CD4-positive, alpha-beta memory T cell (primary cell): ENCODE results near the gene COPS8. TPM values are rescaled to one million over a fixed set of nuclear protein-coding genes. Genes with fewer than 3 reads are reported as not detected.

ENCODE experiments used
- CTCF ChIA-PET: fragments of 350-600 bp; sonication (Branson Sonifier 250); formaldehyde crosslinking; loops from one replicate; lab custom pipeline; 2021; ENCODE audit warnings: inconsistent platforms; ENCODE audit not compliant: partially characterized antibody; lab: Charles Lee
- POLR2A ChIA-PET: fragments of 350-600 bp; sonication (Branson Sonifier 250); formaldehyde crosslinking; loops from one replicate; lab custom pipeline; 2021; ENCODE audit not compliant: partially characterized antibody; lab: Charles Lee
- DNase-seq, 5 donors: peaks; one replicate each; pipeline versions ENCODE4 v3.0.0 to v3.0.0-alpha.2; 2020 to 2022; ENCODE audit warnings: mixed read lengths in 1 of 5
- H3K27ac ChIP-seq: one replicate; pipeline ENCODE4 v1.7.0; 2013; ENCODE audit warnings: low read depth, low read length
- H3K27me3 ChIP-seq: 2 replicates; pipeline ENCODE4 v1.7.0; 2013; ENCODE audit warnings: mild to moderate bottlenecking, low read length, moderate library complexity; ENCODE audit not compliant: insufficient read depth
- H3K36me3 ChIP-seq: 2 replicates; pipeline ENCODE4 v1.7.0; 2013; ENCODE audit warnings: mild to moderate bottlenecking, low read length, moderate library complexity; ENCODE audit not compliant: insufficient read depth
- H3K4me1 ChIP-seq: 2 replicates; pipeline ENCODE4 v1.7.0; 2013; ENCODE audit warnings: mild to moderate bottlenecking, low read length, moderate library complexity; ENCODE audit not compliant: insufficient read depth
- H3K4me3 ChIP-seq, 2 donors: one replicate each; pipeline ENCODE4 v1.7.0; 2013; ENCODE audit warnings: low read length in 2 of 2, mild to moderate bottlenecking in 1 of 2
- H3K9me3 ChIP-seq, 2 donors: one replicate each; pipeline ENCODE4 v1.7.0; 2013; ENCODE audit warnings: low read length in 2 of 2, control low read depth in 1 of 2; ENCODE audit not compliant: control insufficient read depth in 1 of 2
- H3K27ac Mint-ChIP-seq, 7 donors: one replicate each; pipeline ENCODE4 v1.8.0; 2020 to 2021; ENCODE audit warnings: mixed read lengths in 7 of 7, mild to moderate bottlenecking in 6 of 7, inconsistent platforms in 3 of 7, moderate library complexity in 3 of 7
- H3K27me3 Mint-ChIP-seq, 2 donors: one replicate each; pipeline ENCODE4 v1.8.0; 2020 to 2021; ENCODE audit warnings: mixed read lengths in 2 of 2
- H3K36me3 Mint-ChIP-seq, 2 donors: one replicate each; pipeline ENCODE4 v1.8.0; 2020 to 2021; ENCODE audit warnings: mixed read lengths in 2 of 2, inconsistent platforms in 1 of 2, mild to moderate bottlenecking in 1 of 2
- H3K4me1 Mint-ChIP-seq, 4 donors: one replicate each; pipeline ENCODE4 v1.8.0; 2020 to 2021; ENCODE audit warnings: mixed read lengths in 4 of 4, mild to moderate bottlenecking in 1 of 4
- H3K4me3 Mint-ChIP-seq, 8 donors: one replicate each; pipeline ENCODE4 v1.8.0; 2020 to 2021; ENCODE audit warnings: mixed read lengths in 8 of 8, mild to moderate bottlenecking in 7 of 8, moderate library complexity in 6 of 8, inconsistent platforms in 3 of 8
- H3K9me3 Mint-ChIP-seq, 8 donors: one replicate each; pipeline ENCODE4 v1.8.0; 2020 to 2021; ENCODE audit warnings: mixed read lengths in 8 of 8, mild to moderate bottlenecking in 5 of 8, inconsistent platforms in 3 of 8, moderate library complexity in 1 of 8
- intact Hi-C: fragments of 100-400 bp; cut with micrococcal nuclease; formaldehyde crosslinking; loops from one replicate; pipeline ENCODE4 v1.15.1; 2023
- polyA plus RNA-seq, 2 donors: library from polyadenylated mRNA; unstranded; fragments of 300-500 nt; fragmentation: Illumina TruSeq; gene quantifications; one replicate each; pipeline ENCODE4 v1.2.3, GENCODE V29; 2021
- total RNA-seq, 2 experiments: library from RNA; stranded (reverse); gene quantifications; one replicate each; pipeline ENCODE4 v1.2.3, GENCODE V29; 2021

The COPS8 gene
- total and polyA plus RNA-seq, 4 experiments from 2014 or later: 33.4 to 105 (median 52.8) TPM

DNA sequence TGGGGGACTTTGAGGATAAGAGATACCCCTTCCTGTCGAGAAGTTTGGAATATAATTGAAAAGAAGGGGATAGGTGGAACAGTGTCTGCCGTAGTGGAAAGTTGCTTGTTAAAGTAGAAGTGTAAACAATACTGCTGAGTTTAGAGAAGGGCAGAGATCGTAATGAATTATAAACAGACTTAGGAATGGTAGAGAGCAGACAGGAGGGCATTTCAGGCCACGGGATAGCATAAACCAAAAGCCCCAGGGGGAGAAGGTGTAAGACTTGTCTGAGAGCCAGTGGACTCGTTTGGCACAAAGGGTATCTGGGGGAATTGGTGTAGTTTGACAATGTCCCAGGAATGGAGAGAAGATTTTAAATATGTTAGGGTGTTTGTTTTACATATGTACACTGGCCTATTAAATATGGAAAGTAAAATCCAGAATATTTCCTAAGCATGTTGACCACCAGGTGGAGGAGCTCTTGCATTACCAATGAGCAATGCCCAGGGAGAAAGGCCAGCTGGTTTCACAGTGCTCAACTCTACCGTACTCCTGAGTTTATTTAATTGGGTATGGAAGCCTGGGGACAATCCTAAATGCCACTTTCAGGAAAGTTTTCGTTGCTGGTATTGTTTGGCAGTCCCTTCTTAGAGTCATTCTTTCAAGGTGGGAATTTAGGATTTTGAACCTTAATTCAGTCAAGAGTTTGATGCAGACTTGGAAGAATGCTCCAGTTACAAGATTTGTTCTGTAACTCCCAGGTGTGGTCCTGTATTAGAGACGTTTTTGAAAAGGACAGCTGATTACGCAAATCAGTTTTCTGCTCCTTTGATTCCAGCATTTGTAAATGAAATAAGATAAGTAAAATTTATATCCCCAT lies 7.5 kb downstream of the COPS8 start:
- peak overlapping the region in 1 of 7 donors; percentile 18 for H3K27ac Mint-ChIP-seq
- H3K9me3 ChIP-seq: no peaks in the 10 kb centered on the region
- no peak for DNase-seq
- intact Hi-C loops: no loop called here
- H3K36me3 ChIP-seq: peaks cover 75% of the 10 kb centered on the region
- H3K4me3 Mint-ChIP-seq: no peak overlapping the region
- no peak overlapping the region for H3K4me3 ChIP-seq
- POLR2A ChIA-PET: no interaction called here
- CTCF ChIA-PET: no interaction called here
- H3K4me1 Mint-ChIP-seq: peaks cover 3 to 18% (median 10%) of the 10 kb centered on the region in 4 donors
- peaks cover 44 to 83% of the 10 kb centered on the region in 2 donors for H3K36me3 Mint-ChIP-seq
- H3K27ac ChIP-seq: no peak overlapping the region
- no peaks in the 10 kb centered on the region for H3K27me3 ChIP-seq
- H3K27me3 Mint-ChIP-seq: no peaks in the 10 kb centered on the region
- H3K4me1 ChIP-seq: no peaks in the 10 kb centered on the region
- no peaks in the 10 kb centered on the region for H3K9me3 Mint-ChIP-seq

DNA sequence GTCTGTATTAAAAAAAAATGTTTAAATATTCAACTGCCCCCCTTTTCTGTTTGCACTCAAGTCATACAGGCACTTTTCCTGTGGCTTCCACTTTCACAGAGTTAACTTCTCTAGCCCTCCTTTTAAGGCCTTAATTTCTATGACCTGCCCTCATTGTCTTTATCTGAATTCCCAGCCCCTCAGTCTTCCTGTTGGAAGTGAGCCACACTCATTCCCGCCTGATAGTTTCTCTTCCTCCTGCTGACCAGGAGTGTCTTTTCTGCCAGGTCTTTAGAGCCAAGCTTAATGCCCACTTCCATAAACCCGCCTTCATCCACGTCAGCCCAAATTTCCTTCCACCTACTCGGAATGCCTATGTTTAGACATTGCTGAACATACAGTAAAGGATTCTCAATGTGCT lies 10.5 kb downstream of the COPS8 start:
- ChIA-PET POLR2A (no interaction called here), CTCF (no interaction called here)
- Histone ChIP-seq H3K27me3 (no peaks in the 10 kb centered on the region), H3K4me3 (no peak overlapping the region), H3K9me3 (no peaks in the 10 kb centered on the region), H3K4me1 (no peaks in the 10 kb centered on the region), H3K27ac (no peak overlapping the region), H3K36me3 (peaks cover 75% of the 10 kb centered on the region)
- no peak for DNase-seq
- H3K27ac Mint-ChIP-seq: no peak overlapping the region
- intact Hi-C loops: no loop called here
- H3K27me3 Mint-ChIP-seq: no peaks in the 10 kb centered on the region
- H3K4me3 Mint-ChIP-seq: no peak overlapping the region
- H3K9me3 Mint-ChIP-seq: no peaks in the 10 kb centered on the region
- peaks cover 3 to 14% (median 7%) of the 10 kb centered on the region in 4 donors for H3K4me1 Mint-ChIP-seq
- peaks cover 68 to 88% of the 10 kb centered on the region in 2 donors for H3K36me3 Mint-ChIP-seq

DNA sequence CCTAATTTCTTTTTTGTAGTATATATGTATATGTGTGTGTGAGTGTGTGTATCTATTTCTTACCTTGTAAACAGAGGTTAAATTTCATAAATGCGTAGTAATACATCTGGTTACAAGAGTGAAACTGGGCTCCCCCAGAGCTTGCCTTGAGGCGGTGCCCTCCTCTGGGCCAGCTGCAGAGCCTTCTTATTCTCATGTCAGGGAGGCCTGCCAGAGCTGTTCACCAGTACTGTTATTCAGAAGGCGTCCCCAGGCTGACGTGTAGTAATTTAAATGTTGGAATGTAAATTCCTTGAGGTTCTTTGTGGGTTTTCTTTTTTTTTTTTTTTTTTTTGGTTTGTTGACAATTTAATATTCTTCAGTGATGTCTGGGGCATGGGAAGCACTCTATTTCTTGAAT lies 11.2 kb downstream of the COPS8 start:
- intact Hi-C loops: no loop called here
- Histone ChIP-seq H3K27me3 (no peaks in the 10 kb centered on the region), H3K27ac (no peak overlapping the region), H3K4me1 (no peaks in the 10 kb centered on the region), H3K36me3 (peaks cover 73% of the 10 kb centered on the region), H3K9me3 (no peaks in the 10 kb centered on the region), H3K4me3 (no peak overlapping the region)
- ChIA-PET POLR2A (no interaction called here), CTCF (interaction anchor here (0.7 kb wide), 1 partner anchor 748 kb away, joined by 4 read pairs; no protein-coding TSS in a partner anchor)
- DNase-seq: no peak
- Mint-ChIP-seq H3K27me3 (no peaks in the 10 kb centered on the region), H3K4me1 (peaks cover 2 to 10% (median 5%) of the 10 kb centered on the region in 4 donors), H3K9me3 (no peaks in the 10 kb centered on the region), H3K4me3 (no peak overlapping the region), H3K27ac (no peak overlapping the region), H3K36me3 (peaks cover 75 to 88% of the 10 kb centered on the region in 2 donors)

DNA sequence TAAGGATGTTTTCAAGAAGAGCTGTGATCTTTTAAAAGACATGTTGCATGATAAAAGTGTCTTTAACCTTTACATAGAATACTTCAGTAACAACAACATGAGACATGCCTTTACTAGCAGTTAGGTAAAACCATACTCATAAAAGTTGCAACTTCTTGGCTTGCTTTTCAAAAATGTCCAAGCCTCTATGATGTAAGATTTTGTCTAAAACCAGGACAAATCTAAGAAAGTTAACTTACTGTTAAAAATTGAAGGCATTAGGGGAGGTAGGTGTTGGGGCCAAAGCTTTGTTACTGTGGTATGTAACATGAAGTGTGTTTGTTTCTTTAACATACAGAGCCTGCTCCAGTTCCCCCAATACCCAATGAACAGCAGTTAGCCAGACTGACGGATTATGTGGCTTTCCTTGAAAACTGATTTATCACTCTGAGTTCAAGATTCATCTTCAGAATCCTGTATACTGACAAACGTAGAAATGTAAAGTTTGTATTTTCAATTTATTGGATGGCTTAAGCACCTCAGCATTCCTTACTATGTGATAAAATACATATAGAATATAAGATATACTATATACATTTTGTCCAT lies 11.7 kb downstream of the COPS8 start:
- H3K4me3 Mint-ChIP-seq: no peak overlapping the region
- H3K4me1 Mint-ChIP-seq: peaks cover 0 to 7% (median 4%) of the 10 kb centered on the region in 4 donors
- Histone ChIP-seq H3K4me1 (no peaks in the 10 kb centered on the region), H3K4me3 (no peak overlapping the region), H3K9me3 (no peaks in the 10 kb centered on the region), H3K27ac (no peak overlapping the region), H3K36me3 (peaks cover 68% of the 10 kb centered on the region), H3K27me3 (no peaks in the 10 kb centered on the region)
- POLR2A ChIA-PET: no interaction called here
- H3K36me3 Mint-ChIP-seq: peaks cover 75 to 85% of the 10 kb centered on the region in 2 donors
- no peaks in the 10 kb centered on the region for H3K27me3 Mint-ChIP-seq
- no peak overlapping the region for H3K27ac Mint-ChIP-seq
- DNase-seq: no peak
- no peaks in the 10 kb centered on the region for H3K9me3 Mint-ChIP-seq
- CTCF ChIA-PET: interaction anchor here (0.7 kb wide), 1 partner anchor 748 kb away, joined by 4 read pairs; no protein-coding TSS in a partner anchor
- intact Hi-C loops: no loop called here

DNA sequence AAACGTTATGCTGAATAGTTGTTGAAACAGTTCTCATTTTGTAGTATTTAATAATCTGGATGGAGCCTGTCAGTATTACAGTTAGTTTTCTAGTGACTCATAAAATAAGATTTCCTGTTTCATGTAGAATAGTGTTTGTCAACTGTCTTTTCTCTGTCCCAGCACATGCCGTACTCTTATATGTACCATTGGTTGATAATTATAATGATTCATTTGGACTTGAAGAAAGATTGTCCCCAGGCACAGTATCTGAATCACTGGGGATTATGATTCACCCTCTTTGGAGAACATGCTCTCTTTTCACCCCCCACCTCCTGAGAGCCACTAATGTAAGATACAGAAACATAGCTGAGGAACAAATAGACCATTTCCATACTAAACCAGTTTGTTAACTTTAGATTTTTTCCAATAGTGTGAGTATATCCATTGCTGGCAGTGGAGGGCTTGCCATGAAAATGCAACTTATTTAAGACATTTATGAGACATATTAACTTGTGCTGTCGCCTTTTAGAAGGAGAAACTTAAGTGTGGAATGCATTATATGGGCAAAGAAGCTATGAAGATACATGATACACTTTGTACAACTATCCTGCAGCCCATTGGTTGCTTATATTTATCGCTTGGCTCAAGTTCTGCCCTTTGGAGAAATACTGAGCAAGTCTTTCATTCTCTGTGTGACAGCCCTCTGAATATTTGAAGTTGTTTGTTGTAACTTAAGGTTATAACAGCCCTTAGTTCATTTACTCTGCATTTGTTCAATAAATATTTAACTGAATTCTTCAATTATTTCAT lies 12.4 kb downstream of the COPS8 start:
- Mint-ChIP-seq H3K36me3 (peaks cover 78 to 85% of the 10 kb centered on the region in 2 donors), H3K9me3 (no peaks in the 10 kb centered on the region), H3K4me1 (peaks cover 0 to under 1% (median 0%) of the 10 kb centered on the region in 4 donors), H3K27me3 (no peaks in the 10 kb centered on the region), H3K27ac (no peak overlapping the region), H3K4me3 (no peak overlapping the region)
- no peaks in the 10 kb centered on the region for H3K4me1 ChIP-seq
- POLR2A ChIA-PET: no interaction called here
- H3K4me3 ChIP-seq: no peak overlapping the region
- no peak overlapping the region for H3K27ac ChIP-seq
- intact Hi-C loops: no loop called here
- CTCF ChIA-PET: no interaction called here
- H3K9me3 ChIP-seq: no peaks in the 10 kb centered on the region
- H3K36me3 ChIP-seq: peaks cover 62% of the 10 kb centered on the region
- H3K27me3 ChIP-seq: no peaks in the 10 kb centered on the region
- no peak for DNase-seq

DNA sequence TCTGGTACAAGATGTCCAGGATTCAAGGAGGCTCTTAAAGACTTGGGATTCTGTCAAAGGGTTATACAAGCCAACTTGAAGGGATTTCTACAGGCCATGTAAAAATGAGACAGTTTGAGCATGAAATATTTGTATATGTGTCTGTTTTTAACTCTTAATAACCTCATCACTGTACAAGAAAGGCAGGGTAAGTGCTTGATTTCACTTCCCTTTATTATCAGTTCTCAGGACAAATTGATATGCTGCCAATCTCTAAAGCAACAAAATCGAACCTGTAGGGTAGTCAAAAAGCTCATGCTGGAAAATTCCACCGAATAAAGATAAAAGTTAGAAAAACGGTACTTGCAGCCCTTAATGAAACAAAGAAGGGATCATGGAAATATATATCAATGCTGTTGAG lies 14.1 kb downstream of the COPS8 start:
- Mint-ChIP-seq H3K4me1 (no peaks in the 10 kb centered on the region), H3K9me3 (no peaks in the 10 kb centered on the region), H3K36me3 (peaks cover 75% of the 10 kb centered on the region in 2 donors), H3K4me3 (no peak overlapping the region), H3K27ac (no peak overlapping the region), H3K27me3 (no peaks in the 10 kb centered on the region)
- Histone ChIP-seq H3K27me3 (no peaks in the 10 kb centered on the region), H3K4me1 (no peaks in the 10 kb centered on the region), H3K27ac (no peak overlapping the region), H3K36me3 (peaks cover 48% of the 10 kb centered on the region), H3K4me3 (no peak overlapping the region), H3K9me3 (no peaks in the 10 kb centered on the region)
- intact Hi-C loops: no loop called here
- no peak for DNase-seq
- POLR2A ChIA-PET: interaction anchor here (1.0 kb wide), 1 partner anchor 14 kb away, joined by 3 read pairs; the partner anchor contains the start of gene COPS8
- CTCF ChIA-PET: no interaction called here
